Activated T-cell treated with anti-CD3 and anti-CD28 coated beads, Interleukin-2, amount 50 U/mL, for 48 hours (primary cell): ENCODE data around the gene HHIPL1.

ENCODE experiments used
- DNase-seq, 2 experiments: peaks; one replicate each; pipeline ENCODE4 v3.0.0-alpha.2; 2020

HHIPL1 gene

DNA sequence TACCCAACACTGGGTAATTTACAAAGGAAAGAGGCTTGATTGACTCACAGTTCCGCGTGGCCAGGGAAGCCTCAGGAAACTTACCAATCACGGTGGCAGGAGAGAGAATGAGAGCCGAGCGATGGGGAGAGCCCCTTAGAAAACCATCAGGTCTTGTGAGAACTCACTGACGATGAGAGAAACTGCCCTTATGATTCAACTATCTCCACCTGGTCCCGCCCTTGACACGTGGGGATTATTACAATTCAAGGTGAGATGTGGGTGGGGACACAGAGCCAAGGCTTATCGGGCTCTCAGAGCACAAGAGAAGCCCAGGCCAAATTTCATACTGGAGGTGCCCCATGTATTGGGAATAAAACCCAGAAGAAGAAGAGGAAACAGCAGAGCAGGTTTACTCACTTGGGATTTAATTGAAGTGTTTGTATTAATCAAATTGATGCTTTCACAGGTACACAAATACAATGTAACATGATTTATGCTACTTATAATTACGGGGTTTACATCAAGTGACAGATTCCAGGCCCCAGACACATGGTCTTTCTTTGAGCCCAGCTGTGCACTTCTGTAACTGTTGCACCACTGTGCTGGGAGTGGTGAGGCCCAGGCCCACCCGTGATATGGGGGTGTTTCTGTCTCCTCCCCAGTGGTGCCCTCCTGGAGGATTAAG, 32.7 kb upstream of the HHIPL1 start:
- DNase-seq: peak in 1 of 2 experiments; percentile 27

DNA sequence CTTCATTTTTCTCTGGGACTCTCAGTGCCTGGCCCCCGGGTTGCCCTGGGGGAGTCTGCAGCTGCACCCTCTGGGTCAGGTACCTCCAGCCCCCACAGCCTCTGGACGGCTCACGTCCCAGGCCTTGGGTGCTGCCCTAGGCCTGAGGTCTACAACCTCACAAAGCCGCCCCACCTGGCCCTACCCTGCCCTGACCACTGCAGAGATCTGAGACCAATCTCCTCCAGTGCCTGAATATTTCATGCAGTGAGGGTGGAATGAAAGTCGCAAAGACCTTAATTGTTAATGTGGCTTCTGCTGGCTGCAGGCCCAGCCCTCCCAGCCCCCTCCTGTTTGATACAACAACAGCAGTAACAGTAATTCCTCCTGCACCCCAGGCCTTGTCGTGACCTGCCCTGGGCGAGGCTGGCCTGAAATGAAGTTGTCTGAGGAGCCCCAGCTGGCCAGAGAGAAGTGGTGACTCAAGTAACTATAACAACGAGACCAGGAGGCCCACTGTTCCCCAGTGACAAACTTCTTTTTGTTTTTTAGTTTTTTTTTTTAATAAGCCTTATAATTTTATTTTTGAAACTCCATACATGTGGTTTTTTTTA, 32.1 kb upstream of the HHIPL1 start:
- DNase-seq: no peak

DNA sequence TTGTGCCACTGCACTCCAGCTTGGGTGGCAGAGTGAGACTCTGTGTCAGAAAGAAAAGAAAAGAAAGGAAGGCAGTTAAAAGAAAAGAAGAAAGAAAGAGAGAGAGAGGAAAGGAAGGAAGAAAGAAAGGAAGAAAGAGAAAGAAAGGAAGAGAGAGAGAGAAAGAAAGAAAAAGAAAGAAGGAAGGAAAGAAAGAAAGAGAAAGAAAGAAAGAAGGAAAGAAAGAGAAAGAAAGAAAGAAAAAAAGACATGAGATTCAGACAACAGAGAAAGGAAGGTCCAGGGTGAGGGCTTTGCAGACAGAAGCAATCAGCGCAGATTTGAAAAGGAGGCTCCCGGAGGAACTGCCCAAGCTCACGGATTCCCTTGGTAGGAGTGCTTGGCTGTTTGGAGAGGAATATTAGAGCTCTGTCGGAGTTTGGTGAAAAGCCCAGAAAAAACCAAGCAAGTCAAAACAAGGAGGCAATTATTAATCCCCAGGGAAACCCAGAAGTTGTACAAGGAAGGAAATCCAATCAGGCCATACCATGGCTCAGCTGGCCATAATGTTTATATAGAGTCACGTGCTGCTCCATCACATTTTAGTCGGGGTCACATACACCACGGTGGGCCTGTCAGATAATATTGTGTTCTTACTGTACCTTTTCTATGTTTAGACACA, 29.3 kb upstream of the HHIPL1 start:
- DNase-seq: no peak

DNA sequence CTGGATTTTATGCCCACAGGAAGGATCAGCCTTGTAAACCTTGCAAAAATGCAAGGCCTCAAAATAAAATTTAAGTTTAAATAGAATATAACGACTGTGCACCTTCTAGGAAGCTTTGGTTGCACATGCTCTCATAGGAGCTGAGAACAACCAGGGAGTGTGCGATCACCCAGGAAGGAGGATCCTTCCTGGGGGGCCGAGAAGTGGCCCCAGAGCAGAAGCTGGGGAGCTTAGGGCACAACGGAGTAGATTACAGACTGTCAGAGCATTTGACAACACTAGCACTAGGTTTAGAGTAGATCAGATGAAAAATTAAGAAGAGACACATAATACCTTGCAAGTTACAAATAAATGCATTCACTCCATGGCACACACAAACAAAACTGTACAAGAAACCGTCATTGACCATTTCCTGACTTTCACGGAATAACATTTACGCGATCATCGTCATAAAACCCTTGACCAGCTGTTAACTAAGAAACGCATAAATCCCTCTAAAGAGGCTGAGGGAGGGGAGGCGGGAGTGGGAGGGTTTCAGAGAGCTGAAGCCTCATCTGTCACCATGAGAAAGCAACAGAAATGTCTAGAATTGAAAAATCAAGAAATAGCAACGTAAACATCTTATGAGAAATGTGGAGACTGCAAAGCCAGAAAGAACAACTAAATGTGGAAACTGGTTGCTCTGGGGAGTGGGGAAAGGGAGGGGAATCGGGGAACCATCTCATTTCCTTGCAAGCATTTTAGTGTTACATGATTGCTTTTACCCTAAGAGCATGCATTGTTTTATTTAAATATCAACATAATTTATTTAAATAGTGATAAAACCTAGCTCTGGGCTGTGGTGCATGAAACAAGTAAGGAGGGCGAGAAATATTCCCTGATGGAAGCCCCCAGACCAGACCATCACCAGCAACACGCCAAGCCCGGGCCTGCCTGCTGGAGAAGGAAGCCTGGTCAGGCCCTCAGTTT, 27.8 kb upstream of the HHIPL1 start:
- no peak for DNase-seq

DNA sequence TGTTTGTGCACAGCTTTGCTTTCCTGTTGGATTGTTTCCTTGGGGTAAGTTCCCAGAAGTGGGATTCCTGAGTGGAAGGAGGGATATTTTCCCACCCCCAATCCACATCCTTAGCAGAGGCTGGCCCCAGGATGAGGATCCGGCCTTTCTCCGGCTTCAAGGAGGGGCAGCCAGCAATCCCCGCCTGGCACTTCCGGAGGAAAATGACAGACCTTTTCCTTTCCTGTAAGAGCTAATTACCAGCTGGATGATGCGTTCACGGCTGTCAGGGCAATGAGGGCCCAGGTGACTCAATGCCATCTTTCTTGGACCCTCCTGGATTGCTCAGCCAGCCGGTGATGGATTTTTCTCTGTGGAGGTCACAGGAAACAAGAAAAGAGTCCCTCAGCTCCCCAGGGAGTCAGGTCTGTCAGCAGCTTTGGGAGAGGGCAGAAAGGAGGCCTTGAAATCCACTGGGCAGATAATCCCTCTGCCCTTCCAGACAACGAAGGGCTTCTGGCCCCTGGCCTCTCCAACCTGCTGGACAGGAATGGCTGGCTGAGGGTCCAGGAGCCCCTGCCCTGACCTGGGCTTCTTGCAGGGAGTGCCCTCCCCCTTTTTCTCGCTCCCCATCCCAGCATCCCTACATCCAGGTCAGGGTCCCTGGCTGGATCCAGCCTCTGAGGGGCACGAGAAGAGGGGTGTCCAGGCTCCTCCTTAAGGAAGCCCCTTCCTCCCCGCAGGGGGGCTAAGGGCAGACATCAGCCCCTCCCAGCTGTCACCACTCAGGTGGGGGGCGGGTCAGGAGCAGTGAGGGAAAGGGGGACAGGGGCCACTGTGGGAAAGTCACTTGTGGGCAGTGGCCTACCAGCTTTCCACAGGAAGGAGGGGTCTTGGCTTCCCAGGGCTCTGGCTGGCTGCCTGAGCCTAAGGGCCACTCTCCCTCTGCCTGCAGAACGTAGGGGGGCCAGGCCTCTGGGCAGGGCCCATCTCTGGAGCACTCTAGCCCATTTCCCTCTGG, 24.8 kb upstream of the HHIPL1 start:
- peak in 1 of 2 experiments; percentile 27 for DNase-seq

DNA sequence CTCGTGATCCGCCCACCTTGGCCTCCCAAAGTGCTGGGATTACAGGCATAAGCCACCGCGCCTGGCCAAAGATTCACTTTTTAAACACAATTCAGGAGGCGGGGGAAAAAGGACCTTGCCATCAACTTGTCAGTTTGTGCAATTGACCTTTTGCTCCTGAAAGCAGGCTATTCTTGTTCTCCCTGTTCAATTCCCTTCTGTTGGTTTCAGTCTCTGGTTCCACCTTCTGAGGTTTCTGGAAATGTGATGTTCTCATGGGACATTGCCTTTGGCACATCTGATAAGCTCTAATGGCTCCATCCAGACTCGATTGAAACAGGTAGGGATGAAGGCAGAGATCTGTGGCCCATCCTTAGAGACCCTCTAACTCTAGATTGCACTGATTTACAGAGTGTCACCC, 23.0 kb upstream of the HHIPL1 start:
- DNase-seq: no peak

DNA sequence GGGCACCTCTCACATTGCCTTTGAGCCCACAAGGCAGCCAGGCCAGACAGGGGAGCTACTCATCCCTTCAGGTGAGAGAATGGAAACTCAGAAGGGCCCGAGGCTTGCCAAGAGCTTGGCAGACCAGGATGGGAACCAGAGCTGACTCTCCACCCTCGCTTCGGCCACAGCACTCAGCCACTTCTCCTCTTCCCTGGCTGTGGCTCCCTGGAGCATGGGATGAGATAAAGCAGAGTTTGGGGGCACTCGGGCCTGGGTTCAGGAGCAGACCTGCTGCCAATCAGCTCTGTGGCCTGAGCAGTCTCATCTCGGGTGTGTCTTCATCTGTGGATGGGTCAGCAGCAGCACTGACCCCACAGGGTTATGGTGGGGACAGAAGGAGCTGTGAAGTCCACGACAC, 20.9 kb upstream of the HHIPL1 start:
- no peak for DNase-seq

DNA sequence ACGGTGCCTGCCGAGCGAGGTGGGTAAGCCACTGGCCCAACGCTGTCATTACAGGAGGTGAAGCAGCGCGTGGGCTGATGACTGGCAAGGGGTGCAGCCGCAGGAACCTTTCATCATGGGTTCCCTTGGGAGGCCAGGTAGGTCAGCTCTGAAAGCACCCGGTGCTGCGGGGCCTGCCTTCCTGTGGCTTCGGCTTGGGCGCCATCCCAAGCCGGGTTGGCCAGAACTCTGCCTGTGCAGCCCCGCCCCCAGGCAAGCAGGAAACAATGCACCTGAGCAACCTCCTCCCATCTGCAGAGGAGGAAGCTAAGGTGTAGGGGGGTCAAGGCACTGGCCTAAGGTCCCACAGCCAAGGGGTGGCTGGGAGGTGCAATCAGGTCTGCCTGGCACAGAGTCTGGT, 20.0 kb upstream of the HHIPL1 start:
- no peak for DNase-seq

DNA sequence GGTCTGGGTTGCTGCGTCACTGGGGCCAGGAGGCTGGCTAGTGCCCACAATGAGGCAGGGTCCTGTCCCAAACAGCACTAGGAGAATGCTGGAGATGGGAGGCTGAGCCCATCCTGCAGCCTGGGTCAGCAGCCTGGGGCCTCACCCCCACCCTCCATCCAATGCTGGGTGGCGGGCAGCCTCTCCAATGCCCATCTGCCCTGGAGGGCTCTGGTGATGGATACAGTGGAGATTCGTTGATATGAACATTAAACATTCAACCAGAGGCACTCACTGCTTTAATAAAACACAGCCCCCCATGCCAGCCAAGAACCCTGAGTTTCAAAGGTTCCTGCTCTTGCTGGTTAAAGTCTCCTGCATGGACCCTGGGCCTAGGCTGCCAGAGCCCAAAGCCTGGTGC, 19.5 kb upstream of the HHIPL1 start:
- no peak for DNase-seq

DNA sequence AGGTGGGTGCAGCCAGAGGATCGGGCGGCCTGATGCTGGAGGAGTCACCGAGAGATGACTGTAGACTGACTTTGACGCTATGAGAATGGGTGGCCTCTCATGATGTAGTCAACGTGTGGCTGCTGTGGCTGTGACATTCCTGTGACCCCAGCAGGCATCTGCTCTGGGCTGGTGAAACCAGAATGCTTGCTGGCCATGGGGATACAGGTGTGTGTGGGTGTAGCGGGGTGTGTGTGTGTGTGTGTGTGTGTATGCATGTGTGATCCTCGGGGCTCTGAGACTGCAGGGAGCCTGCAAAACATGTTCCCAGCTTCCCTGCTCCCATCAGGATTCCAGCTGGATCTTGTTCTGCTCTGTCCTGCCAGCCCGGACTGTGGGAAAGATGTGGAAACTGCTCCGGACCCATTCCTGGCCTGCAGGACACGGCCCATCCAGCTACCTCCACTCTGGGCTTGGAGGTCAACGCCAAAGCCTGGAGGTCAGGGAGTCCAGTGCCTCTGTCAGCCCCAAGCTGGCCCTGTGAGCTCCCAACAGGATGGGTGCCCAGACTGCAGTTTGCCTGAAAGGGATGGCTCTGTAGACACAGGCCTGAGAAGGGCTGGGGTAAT, 18.8 kb upstream of the HHIPL1 start:
- DNase-seq: no peak

DNA sequence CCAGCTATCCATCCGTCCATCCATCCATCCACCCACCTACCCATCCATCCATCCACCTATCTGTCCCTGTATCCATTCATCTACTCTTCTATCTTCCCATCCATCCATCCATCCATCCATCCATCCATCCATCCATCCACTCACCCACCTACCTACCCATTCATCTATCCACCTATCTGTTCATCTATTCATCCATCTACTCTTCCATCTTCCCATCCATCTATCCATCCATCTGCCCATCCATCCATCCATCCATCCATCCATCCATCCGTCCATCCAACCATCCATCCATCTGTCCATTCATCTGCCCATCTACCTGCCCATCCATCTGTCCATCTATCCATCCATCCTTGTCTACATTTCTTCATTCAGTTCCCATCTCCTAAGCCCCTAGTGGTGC, 17.8 kb upstream of the HHIPL1 start:
- DNase-seq: no peak

DNA sequence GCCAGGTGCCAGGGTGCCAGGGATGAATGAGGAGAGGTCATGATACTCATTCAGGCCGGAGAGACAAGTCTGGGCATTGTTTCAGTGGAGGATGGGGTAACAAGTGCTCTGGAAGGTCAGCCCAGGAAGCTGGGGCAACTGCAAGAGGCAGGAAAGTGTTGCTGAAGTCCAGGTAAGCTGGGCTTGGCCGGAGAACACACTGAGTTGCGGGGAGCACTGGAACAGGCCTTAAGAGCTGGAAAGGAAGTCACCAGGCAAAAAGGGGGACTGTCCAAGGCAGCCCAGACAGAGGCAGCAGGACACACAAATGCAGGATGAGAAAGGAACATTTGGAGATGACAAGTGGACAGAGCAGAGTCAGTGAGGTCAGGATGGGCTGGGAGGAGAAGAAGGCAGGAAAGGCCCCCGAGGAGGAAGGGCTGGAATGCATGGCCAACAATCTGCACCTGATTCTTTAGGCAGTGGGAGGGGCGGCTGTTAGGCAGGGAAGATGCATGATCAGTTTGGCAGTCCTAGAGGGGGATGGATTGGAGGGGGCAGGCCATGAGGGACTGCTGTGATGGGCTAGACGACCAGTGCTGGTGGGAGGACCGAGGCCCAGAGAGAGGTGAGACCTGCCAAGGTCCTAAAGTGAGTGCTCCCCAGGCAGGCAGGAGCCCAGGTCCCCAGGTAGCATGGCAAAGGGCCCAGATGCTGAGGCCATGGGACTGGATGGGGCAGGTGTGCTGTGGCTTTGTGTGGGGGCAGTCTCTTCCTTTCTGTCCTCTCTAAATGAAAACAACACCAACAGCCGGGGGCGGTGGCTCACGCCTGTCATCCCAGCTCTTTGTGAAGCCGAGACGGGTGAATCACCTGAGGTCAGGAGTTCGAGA, 17.2 kb upstream of the HHIPL1 start:
- DNase-seq: peak in 1 of 2 experiments; percentile 34

DNA sequence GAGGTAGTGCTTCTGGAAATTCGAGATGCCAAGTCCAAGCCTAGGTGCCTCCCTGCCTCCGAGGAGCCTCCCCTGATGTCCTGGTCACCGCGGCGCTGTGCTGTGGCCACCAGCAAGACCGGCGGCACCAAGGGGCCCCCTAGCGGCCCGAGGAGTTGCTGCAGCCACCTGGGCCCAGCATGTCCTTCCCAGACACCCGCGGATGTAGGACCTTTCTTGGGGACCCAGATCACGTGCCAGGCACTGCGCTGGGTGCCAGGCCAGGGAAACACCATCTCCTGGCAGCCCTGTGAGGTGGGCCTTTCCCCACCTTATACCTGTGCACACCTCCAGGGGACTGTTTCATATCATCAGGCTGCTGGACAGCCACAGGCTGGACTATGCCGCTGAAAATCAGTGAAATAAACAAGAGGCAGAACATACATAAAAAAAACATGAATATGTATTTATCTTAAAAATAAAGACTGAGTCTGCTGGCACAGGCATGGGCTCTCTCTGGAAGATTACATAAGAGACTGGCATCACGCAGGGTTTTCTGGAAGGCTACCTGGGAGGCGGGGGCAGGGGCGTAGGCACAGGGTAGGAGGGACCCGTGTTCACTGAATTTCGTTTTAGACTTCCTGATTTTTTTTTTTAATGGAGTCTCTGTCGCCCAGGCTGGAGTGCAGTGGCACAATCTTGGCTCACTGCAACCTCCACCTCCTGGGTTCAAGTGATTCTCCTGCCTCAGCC, 15.9 kb upstream of the HHIPL1 start:
- DNase-seq: peak; percentile 72 to 81

DNA sequence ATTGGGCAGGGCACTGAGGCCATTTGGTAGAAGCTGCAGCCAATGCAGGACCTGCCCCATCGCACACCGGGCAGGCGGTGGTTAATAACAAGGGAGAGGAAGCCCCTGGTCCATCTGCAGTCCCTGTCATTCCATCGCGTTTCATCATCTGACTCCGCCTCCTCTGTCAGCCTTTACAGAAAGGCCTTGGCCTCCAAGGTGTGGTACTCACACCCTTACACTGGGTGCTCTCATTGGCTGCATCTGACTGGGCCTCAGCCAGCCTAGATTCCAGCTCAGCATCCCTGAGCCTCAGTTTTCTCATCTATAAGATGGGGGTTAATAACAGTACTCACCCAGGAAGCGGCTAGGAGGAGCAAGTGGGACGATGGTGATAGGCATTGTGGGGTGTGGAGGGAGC, 14.7 kb upstream of the HHIPL1 start:
- DNase-seq: no peak

DNA sequence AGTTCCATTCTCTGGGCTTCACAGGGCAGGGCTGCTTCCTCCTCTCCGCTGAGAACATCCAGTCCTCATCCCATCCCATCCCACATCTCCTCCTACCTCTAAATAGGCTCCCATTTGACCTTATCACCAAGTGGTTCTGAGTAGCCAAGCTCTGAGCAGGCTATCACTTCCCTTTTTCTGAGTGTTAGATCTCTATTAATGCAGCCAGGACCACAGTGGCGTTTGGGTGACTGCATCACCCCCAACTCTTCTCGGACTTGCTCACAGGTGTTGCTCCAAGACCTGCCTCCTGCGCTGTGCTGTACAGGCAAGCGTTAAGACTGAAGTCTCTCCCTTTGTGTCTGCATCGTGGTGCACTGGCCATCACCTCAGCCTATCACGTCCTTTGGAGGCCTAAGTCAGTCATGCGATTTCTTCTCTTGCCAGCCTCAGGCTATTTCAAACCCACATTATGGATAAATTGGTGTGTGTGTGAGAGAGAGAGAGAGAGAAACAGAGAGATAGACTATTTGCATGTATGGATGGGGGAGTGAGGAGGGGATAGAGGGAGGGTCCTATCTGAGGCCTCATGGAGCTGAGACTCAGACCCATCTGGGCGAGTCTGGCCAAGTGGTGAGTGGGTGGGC, 12.4 kb upstream of the HHIPL1 start:
- DNase-seq: no peak

DNA sequence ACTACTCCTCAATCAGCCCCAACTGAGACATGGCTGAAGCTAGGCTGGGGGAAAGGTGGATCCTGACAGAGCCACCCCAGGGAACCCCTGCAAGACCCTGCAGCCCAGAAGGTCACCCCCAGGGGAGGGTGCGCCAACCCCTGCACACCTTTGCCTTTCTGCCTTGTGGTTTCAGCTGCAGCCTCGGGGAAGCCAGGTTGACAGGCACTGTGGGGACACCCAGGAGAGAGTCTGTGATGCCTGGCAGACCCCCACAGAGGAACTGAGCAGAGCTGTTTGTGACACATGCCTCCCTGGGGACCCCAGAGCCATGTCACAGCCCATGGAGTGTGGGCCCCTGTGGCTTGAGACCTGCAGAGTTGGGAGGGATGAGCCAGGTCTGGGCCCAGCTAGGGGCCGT, 11.8 kb upstream of the HHIPL1 start:
- no peak for DNase-seq

DNA sequence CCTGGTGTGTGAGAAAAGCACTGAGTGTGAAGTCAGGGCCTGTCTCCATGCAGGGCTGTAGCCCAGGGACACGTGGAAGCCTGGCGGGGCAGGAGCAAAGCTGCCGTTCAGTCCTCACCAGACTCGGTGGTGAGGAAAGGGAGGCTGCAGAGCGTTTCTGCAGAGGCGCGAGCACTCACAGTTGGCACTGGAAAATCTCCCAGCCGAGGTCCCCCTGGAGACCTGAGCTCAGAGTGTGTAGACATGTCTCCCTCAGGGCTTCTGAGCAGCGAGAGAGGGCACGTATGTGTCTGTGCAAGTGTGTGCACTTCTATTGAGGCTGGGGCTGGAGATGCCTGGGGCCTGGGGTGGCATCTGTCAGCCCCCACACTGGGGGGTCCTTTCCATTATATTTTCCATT, 11.0 kb upstream of the HHIPL1 start:
- DNase-seq: no peak

DNA sequence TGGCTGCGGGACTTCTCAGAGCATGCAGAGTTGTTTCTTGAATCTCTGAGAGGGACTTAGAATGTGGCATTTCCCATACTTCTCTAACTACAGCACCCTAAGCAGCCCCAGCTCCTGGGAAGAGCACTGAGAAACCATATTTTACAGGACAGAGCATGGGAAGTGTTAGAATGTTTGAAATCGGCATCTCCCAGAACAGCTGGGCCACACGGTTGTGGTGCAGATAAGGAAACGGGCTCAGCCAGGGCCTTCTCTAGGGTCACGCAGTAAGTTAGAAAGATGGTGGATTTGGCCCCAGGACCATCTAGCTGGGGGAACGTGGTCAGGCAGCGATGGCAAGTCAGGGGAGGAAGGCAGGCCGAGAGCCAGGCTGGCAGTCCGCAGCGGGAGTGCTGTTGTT, 10.5 kb upstream of the HHIPL1 start:
- DNase-seq: no peak

DNA sequence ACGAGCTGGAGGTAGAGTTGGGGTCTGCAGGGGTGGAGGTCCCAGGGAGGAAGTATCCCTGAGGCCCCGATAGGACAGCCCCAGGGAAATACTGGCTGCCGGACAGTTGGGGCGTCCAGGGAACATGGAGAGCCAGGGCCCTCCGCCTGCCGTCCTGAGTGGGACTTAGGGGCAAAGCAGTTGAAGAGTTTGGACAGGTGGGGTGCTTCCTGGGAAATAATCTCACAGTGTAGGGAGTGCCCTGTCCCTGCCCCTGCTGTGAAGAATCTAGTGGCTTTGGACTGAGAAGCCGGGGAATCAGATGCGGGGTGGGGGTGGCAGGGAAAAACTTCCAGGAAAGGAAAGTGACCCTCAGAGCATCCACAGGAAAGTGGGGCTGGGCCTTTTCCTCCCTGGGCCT, 9.8 kb upstream of the HHIPL1 start:
- no peak for DNase-seq
